Coronary artery (tissue), 2 donors: ENCODE measurements around the gene KAZN.

Experiments
- DNase-seq: peaks from one replicate; pipeline ENCODE4 v3.0.0-alpha.2; 2017; ENCODE audit warnings: low spot score
- H3K27ac ChIP-seq, 2 donors: fragments of 200-600 bp; sonication (generic); one replicate each; pipeline ENCODE4 v1.5.1; 2016 to 2019
- H3K4me3 ChIP-seq: fragments of 200-600 bp; sonication (generic); 2 replicates; pipeline ENCODE4 v1.5.1; 2016; ENCODE audit warnings: mild to moderate bottlenecking, moderate library complexity
- CTCF ChIP-seq: fragments of 200-600 bp; sonication (generic); IDR thresholded peaks from one replicate; pipeline ENCODE4 v1.5.1; 2019; ENCODE audit warnings: antibody characterized with exemption

Gene KAZN

GRCh38 chr1:14746393-14746792 is 147.9 kb downstream of the KAZN start:
- TF ChIP-seq CTCF: no peak
- H3K4me3 ChIP-seq: no peak overlapping the region
- no peak for DNase-seq
- H3K27ac ChIP-seq: no peak overlapping the region

GRCh38 chr1:14748151-14748550 is 149.7 kb downstream of the KAZN start:
- H3K4me3 ChIP-seq: no peak overlapping the region
- TF ChIP-seq CTCF: no peak
- H3K27ac ChIP-seq: no peak overlapping the region
- DNase-seq: no peak

- no peak overlapping the region for H3K27ac ChIP-seq
- no peak overlapping the region for H3K4me3 ChIP-seq
- TF ChIP-seq CTCF: no peak
- no peak for DNase-seq
Measured at GRCh38 chr1:14748977-14749376, 150.5 kb downstream of the KAZN start.

- no peak for DNase-seq
- Histone ChIP-seq H3K4me3 (no peak overlapping the region), H3K27ac (no peak overlapping the region)
- no peak for TF ChIP-seq CTCF
Measured at GRCh38 chr1:14750490-14750889, 152.0 kb downstream of the KAZN start.

- no peak overlapping the region for H3K4me3 ChIP-seq
- TF ChIP-seq CTCF: no peak
- H3K27ac ChIP-seq: no peak overlapping the region
- DNase-seq: no peak
Measured at GRCh38 chr1:14755518-14756252, 157.2 kb downstream of the KAZN start.

GRCh38 chr1:14756589-14757285 is 158.3 kb downstream of the KAZN start:
- no peak overlapping the region for H3K4me3 ChIP-seq
- TF ChIP-seq CTCF: no peak
- no peak for DNase-seq

GRCh38 chr1:14757286-14757625 is 158.8 kb downstream of the KAZN start:
- no peak for DNase-seq
- Histone ChIP-seq H3K4me3 (no peak overlapping the region), H3K27ac (no peak overlapping the region)
- no peak for TF ChIP-seq CTCF

More at GRCh38 chr1:14756589-14757285, 158.3 kb downstream of the KAZN start:
- H3K27ac ChIP-seq: no peak overlapping the region
